CD4-positive, alpha-beta T cell treated with Interleukin-6 for 4 hours (primary cell): Measurements from ENCODE around the gene WDPCP.
"Not testable (repeated sequence)": the region's sequence is repeated elsewhere in the genome, so short reads cannot be mapped to it uniquely, and the experiment has no call there.

Experiments used
- DNase-seq: peaks from one replicate; pipeline ENCODE4 v3.0.0-alpha.2; 2020; ENCODE audit warnings: mixed read lengths

The WDPCP gene

DNA sequence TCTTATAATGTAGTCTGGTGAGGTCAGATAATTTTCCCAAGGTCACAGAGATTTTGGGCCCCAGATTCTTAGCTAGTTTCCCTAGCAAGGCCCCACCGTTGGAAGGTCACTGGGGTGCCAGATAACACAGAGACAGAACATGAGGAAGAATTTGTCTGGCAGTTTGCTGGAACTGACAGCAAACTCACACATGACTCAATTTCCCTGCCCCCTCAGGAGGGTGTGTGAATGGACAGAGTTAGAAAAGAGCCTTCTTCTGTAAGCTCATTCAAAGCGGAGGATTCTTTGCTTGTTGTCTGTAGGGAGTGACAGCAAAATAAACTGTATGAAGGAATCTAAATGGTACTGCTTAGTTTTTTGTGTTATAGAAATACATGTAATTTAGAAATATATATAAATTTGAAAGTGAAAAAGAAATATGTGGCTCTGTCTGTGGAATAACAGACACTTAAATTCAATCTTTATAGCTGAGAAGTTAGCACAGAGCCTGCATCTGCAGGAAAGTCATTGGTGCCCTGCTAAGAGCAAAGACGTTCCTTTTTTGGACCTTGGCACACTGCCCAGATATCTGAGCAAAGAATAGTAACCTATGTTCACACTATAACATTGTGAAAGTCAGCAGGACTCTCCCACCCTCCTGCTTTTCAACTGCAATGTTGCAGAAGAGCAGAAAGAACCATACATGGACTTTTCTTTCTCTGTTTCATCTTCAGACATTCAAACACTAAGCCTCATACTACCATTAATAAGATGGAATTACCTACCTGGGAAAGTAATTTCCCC, 2.5 kb upstream of the WDPCP start:
- no peak for DNase-seq

DNA sequence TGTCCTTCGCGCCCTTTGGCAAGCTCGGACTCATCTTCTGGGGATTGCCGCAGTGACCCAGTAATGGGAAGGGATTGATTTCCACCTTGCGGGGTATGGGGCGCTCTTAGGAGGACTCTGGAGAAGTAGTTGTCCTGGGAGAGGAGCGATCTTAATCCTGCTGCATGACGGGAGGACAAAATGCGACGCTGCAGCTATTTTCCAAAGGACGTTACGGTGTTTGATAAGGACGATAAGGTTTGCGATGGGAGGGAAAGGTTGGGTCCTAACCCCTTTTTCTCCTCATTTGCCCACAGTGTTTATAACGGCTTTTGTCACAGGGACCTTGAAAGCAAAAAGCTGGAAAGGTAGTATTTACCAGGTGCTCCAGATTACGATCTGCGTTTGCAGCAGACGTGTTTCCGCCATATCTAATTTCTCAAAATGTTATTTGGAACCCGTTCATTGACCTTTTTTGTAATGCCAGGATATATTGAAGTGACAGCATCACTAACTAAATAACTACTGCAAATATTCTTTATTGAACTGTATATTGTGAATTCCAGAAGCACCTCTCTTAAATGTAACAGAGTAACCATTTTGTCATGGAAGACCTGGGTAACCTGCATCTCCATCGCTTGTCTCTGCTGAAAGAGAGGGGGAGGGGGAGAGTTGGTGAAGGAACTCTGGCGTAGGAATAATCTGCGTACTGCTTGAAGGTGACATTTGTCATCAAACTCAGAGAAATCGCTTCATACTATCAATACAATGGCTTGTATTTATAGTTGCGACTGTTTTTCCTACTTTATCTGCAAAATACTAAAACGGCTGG, 1.1 kb upstream of the WDPCP start:
- DNase-seq = no peak

DNA sequence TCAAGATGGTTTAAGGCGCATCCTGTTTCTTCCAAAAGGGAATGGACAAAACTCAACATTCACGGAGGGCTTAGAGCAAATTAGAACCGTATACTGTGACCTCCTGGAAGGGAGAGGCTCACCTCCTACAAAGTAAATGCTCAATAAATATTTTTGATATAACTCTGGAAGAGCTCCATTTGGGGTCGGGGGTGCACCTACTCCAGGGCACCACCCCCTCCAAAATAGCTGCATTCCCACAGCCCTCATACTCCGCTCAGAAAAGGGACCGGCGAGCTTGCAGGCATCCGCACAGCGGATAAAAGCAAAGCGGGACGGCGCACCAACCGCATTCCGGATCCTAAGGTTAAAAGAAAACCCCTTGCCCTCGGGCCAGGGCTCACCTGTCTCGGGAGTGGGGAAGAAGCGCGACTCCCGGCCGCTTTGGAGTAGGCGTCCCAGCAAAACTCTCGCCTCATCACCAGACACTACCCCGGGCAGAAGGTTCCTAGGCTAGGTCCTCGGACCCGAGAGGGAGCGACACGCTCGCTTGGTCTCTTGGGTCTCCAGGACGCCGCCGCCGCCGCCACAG, 378 bp downstream of the WDPCP start:
- DNase-seq = no peak

DNA sequence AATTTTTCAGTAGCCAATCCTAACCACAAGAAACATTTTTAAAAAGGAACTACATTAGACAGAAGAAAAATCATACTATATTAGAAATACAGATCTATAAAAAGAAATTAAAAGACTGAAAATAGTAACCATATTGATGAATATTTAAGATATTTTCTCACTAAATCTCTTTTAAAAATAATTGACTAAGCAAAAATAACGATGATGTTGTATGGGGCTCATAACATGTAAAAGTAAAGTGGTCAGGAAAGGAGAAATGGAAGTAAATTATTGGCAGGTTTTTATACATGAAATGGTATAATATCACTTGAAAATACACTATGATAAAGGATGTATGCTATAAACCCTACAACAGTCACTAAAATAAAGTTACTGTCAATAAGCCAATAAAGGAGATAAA, 5.4 kb downstream of the WDPCP start:
- DNase-seq = no peak

DNA sequence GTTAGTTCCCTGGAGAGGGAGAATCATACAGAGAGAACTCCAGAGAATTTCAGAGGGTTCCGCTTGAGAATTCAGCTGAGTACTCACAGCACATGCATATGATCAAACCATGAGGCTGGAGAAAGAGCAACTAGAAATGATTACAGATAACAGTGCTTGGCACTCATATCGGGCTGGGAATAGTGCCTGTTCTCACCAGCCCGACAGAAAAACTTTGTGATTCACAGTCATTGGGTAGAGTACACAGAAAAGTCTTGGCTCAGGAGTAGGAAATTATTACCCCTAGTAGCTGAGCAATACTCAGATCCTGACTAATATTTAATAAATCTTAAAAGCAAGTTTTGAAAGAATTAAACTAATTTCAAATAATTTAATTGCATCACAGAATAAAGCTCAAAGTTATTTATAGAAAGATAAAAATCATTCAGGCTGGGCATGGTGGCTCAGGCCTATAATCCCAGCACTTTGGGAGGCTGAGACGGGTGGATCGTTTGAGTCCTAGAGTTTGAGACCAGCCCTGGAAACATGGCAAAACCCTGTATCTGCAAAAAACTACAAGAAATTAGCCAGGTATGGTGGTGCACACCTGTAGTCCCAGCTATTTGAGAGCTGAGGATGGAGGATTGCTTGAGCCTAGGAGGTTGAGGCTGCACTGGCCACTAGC, 6.8 kb downstream of the WDPCP start:
- DNase-seq = no peak

DNA sequence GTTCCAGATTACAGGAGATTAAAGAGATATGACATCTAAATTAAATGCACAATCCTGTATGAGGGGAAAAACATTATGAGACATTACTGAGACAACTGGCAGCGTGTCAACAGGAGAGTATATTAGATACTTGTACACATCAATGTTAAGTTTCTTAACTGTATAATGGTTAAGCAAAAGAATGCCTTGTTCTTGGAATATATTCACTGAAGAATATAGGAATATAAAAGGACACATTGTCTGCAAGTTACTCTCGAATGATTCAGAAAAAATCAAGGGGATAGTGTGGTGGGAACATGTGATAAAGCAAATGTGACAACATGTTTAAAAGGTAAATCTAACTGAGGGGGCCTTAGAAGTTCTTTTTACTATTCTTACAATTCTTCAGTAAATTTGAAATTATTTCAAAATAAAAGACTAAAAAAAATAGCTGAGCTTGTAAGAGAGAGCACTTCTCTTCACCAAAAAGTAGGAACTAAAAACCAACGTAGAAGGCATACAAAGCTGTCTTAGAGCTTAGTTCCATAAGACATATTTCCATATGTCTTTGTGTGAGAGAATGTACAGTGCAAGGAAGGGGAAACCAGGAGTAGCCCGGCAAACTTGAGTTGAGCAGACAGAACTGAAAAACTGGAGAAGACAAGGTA, 7.5 kb downstream of the WDPCP start:
- DNase-seq = no peak

DNA sequence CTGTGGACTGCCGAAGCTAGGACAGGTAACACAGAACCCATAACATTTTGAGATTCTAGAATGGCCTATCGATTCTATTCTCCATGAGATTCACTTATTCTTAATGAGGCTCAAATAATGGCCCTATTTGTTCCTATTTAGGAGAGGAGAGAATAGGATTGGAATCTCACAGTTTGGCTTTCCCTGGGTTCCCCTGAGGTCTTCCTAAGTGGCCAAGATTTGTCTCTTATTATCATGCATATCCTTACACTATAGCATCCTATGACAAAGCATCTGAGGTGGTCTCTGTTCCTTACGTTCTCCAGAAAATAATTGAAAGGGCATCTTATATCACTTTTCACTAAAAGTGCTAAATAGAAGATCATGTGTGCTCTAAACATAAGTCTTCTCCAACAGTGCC, 9.5 kb downstream of the WDPCP start:
- DNase-seq = no peak

DNA sequence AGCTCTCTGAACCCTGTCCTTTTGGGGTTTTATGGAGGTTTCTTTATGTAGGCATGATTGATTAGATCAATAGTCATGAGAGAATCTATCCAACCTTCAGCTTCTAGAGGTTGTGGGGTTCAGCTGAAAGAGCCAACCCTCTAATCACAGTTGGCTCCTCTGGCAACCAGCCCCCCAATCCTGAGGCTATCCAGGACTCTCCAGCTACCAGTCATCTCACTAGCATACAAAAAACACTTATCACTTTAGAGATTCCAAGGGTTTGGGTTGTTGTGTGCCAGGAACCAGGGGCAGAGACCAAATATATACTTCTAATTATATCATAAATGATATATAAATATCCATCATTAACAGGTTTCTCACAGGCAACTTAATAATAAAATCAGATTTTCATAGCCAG, 11.7 kb downstream of the WDPCP start:
- no peak for DNase-seq

DNA sequence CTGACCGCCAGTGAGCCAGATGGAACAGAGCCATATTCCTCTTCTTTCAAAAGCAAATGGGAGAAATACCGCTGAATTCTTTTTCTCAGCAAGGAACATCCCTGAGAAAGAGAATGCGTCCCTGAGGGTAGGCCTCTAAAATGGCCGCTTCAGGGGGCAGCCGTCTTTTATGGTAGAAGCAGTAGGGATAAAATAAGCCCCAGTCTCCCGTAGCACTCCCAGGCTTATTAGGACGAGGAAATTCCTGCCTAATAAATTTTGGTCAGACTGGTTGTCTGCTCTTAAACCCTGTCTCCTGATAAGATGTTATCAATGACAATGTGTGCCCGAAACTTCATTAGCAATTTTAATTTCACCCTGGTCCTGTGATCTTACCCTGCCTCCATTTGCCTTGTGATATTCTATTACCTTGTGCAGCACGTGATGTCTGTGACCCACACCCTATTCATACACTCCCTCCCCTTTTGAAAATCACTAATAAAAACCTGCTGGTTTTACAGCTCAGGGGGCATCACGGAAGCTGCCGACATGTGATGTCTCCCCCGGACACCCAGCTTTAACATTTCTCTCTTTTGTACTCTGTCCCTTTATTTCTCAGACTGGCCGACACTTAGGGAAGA, 14.4 kb downstream of the WDPCP start:
- not testable (repeated sequence) for DNase-seq

DNA sequence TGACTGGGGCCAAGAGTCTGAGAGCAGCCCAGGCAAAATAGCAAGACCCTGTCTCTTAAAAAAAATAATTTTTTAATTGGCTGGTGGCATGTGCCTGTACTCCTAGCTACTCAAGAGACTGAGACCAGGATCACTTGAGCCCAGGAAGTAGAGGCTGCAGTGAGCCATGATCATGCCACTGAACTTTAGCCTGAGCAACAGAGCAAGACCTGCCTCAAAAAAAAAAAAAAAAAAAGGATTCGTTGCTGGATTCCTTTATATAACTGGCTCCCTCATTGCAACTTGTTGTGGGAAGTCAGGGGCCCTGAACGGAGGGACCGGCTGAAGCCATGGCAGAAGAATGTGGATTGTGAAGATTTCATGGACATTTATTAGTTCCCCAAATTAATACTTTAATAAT, 15.3 kb downstream of the WDPCP start:
- not testable (repeated sequence) for DNase-seq

DNA sequence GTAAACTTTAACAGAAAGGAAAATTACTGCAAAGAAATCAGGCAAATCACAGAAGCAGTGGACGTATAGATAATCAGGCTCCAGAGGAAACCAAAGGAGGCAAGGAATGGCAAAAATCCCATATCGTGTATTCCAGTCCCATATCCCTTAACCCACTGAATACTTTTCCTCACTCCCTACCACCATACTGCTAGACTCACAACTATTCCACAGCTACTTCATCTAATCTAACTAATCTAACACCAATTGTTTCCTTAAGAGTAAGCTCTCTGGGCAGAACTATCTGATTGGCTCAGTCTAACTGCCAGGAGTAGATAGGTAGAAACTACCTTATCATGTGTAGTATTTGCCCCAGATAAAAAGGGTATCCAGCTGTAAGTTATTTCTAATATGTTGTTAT, 16.3 kb downstream of the WDPCP start:
- no peak for DNase-seq

DNA sequence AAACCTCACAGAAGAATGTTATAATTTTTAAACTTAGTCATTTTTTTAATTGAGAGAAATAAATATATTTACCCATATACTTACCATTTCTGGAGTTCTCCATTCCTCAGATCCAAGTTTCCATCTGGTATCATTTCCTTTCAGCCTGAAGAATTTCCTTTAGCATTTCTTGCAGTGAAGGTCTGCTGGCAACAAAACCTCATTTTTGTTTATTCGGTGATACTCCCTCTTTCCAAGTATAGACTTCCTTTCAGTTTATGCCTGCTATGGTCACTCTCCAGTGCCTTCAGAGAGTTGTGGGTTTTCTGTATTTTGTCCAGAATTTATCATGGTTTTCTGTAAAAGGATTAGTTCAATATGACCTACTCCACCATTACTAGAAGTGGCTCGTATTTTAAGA, 17.0 kb downstream of the WDPCP start:
- no peak for DNase-seq

DNA sequence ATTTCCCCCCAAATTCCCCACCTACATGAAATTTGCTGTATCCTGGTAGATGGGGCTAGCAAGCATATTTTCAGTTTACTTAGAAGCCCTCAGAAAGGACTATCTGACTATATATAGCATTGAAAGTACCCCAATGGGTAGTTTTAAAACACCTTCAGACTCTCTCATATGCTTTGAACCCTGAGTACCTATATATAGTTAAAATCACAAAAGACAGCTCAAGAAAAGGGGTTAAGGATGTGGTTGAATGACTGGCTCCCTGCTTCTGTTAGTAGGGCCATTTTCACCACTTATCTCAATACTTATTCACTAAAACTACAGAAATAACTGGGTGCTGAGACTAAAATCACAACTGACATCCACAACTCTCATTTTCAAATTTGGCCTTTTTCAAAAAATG, 18.5 kb downstream of the WDPCP start:
- DNase-seq = no peak

DNA sequence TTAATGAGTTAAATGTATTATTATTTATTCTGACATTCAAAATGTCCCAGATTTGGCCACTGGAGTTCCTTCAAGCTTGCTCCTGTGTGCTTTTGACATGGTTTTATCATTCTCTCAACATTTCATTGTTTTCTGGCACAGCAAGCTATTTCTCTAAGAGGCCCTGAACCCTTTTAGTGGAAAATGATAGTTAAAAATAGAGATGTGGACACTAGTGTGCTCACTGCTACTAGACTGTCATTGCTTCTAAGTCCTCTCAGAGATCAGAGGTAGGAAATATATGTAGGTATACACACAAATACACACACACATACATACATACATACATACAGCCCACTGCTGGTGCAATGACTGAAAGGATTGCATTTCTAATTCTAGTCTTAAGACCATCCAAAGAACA, 25.5 kb downstream of the WDPCP start:
- no peak for DNase-seq

DNA sequence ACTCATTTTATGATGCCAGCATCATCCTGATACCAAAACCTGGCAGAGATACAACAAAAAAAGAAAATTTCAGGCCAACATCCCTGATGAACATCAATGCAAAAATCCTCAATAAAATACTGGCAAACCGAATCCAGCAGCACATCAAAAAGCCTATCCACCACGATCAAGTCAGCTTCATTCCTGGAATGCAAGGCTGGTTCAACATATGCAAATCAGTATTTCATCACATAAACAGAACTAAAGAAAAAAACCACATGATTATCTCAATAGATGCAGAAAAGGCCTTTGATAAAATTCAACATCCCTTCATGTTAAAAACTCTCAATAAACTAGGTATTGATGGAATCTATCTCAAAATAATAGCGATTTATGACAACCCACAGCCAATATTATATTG, 29.4 kb downstream of the WDPCP start:
- not testable (repeated sequence) for DNase-seq

DNA sequence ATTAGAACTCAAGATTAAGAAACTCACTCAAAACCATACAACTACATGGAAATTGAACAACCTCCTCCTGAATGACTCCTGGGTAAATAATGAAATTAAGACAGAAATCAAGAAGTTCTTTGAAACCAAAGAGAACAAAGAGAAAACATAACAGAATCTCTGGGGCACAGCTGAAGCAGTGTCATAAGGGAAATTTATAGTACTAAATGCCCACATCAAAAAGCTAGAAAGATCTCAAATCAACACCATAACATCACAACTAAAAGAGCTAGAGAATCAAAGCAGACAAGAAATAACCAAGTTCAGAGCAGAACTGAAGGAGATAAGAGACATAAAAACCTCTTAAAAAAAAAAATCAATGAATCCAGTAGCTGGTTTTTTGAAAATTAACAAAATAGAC, 30.5 kb downstream of the WDPCP start:
- not testable (repeated sequence) for DNase-seq

DNA sequence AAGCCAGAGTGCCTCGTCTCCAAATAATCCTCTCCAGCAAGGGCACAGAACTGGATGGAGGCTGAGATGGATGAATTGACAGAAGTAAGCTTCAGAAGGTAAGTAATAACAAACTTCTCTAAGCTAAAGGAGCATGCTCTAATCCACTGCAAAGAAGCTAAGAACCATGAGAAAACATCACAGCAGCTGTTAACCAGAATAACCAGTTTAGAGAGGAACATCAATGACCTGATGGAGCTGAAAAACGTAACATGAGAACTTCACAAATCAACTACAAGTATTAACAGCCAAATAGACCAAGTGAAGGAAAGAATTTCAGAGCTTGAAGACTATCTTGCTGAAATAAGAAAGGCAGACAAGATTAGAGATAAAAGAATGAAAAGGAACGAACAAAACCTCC, 32.3 kb downstream of the WDPCP start:
- DNase-seq = no peak

DNA sequence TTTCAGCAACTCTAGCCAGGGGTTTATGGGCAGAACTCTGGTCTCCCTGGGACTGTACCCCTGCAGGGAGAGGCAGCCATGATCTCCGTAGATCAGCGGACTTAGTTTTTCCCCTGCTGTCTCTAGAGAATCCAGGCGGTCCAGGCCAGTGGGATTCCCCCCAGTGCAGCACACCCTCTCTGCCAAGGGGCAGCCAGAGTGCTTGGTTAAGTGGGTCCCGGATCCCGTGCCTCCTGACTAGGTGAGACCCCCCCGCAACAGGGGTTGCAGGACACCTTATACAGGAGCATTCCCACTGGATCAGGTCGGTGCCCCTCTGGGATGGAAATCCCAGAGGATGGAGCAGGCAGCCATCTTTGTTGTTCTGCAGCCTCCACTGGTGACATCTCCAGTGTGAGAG, 33.0 kb downstream of the WDPCP start:
- DNase-seq = no peak

DNA sequence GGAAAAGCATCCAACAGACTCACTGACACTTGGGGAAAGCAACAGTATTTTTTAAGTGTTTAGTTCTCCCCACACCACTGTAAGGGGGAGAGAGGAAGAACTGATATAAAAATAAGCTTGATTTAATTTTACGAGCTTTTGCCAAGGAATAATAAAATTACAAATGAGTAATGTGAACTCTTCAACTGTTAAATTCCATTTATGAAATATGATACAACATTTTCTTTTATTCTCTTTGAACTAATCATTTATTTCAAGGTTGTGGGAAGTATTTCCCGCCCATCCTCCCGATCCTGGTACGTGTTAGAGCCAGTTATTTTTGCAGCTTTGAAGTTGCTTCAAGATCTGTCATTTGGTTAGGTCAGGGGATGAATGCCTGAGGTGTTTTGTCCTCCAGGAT, 35.2 kb downstream of the WDPCP start:
- DNase-seq = no peak

DNA sequence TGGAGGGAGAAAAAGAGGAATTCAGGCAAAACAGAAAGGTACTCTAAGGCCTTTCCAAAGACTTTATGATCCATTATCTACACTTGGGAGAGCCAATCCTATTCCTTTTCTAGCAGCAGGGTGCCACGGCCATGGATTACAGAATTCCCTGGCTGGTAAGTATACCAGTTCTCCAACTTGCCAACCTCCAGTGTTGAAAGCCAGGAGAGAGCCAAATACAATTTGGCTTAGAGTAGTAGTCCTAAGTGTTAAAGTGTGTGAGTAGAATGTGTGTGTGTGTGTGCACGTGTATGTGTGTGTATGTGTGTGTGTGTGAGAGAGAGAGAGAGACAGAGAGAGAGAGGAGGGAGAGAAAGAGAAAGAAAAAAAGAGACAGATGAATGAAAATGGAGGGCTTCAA, 43.3 kb downstream of the WDPCP start:
- DNase-seq = no peak

DNA sequence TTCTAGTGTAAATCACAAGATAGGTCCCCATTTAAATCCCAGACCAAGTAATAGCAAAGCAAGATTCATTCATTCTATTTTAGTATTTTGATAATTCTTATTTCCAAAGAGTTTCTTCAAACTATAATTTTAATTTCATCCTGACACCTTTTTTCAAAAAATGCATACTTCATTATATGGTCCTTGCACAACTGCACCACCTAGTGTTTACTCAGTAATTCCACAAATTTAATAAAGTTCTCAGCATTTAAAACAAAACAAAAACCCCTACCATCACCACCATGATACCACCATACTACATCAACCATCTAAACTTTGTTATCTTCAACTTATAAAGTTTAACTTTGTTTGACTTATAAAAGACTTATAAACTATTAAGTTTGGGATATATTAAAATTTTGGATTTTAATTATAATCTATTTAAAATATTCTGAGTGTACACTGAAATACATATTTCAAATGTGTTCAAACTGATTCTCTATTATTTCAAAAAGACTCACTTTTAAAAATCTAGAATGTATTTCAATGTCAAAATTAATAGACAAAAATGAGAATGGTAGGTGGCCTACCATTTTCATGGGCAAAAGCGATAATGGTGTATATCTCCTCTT, 44.2 kb downstream of the WDPCP start:
- no peak for DNase-seq
